HS-5 (cell line): Measurements from ENCODE around the gene ANXA11.
"Not testable (repeated sequence)": the region's sequence is repeated elsewhere in the genome, so short reads cannot be mapped to it uniquely, and the experiment has no call there.

Source experiments
- DNase-seq: peaks from one replicate; pipeline ENCODE4 v3.0.0-alpha.2; 2012; ENCODE audit warnings: low read depth

ANXA11 gene

DNA sequence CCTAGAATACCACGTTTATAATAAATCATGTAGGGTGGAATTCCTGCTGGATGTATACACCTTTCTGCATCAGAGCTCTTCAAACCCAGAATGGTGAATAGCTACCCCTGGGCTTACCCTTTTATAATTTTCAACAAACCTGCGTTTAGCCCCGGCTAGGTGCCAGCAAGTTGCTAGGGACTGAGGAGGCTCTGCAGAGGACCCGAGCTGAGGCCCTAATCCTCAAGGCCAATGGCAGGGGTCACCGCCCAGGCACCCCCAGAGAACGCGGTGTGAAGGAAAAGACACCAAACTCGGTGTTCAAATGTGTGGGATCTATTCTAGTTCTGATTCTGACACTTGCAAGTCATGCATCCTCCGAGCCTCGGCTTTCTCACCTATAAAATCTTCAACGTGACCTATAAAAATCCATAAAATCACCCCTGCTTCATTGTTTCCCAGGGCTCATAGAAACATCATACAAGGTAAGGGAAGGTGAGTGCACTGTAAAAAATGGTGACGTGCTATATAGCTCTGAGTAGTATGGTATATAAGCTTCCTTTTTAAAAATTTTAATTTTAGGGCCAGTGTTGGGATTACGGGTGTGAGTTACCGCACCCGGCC lies 2.5 kb upstream of the ANXA11 start:
- DNase-seq, result no peak

DNA sequence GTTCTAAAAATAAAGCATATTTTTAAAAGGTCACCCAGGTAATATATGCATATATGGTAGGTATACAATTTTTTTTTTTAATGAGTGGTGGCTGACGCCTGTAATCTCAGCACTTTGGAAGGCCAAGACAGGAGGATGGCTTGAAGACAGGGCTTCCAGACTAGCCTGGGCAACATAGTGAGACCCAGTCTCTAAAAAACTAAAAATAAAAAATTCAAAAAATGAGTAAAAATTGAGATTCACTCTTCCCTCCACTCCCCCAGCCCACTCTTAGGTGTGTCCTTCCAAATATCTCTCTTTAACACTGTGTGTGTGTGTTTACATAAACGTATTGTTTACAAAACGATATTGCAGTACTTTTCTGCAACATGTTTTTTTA lies 929 bp upstream of the ANXA11 start:
- no peak for DNase-seq

DNA sequence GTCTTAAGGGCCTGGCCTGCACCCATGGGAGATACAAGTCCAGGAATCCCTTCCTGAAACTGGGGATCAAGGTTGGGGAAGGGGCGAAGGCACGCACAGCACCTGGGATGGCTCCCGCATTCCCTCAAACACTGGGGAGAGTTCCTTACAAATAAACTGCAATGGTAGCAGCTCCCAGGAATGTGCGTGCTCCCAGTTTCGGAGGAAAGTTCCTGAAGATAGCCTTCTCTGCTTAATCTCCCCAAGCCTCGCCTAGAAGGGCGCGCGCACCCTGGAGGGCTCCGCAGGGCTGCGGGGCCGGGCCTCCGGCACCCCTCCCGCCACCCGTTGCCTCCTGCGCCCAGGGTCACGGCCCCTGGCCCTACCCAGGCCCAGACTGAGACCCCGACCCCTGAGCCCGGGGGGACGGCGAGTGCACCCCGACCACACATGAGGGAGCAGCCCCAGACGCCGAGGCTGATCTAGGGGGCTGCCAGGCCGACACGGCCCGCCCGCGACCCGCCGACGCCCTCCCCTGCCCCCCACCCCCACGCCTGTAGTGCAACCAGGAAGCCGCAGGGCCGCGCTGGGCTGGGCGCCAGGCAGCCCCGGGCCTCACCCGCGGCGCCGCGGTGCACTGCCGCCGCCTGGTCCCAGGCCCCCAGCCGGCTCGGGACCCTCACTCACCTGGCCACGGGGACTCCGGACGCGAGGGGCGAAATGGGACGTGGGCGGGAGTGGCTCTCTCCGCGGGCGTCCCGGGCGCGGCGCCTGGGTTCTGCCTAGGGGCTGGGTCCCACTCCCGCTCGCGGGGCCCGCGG lies 460 bp downstream of the ANXA11 start:
- DNase-seq, result no peak

DNA sequence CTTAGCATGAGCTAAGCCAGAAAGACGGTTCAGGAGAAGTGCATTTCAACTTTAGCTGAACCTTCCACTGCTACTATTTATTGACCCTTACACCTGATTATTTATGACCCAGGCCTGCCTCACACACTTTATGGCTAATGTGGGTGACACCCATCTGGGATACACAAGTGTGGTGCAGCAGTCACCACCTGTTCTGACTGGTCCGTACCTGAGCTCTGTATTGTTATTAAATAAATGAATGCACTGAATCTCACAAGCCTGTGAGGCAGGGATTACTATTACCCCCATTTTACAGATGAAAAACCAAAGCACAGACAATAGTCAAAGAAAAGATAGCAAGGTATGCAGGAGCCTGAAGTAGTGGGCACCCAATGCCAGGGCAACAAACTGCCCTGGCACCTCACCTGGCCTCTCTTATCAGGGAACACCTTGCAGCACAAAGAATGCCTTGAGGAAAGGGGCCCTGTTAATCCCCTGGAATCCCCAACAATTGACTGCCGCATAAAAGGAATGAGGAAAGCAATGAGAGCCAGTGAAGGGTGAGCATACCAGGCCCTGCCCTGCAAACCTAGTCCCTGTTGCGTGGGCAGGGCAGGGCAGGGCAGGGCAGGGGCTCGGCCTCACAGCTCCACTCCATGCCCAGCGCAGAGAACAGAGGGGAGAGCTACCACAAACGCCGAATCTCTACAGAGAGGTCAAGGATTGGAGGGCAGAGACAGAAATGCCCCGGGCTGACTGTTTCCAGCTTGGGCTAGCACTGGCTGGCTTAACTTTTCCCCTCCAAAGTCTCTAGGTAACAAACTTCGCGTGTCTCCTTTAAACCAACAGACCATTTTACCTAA lies 1.3 kb downstream of the ANXA11 start:
- DNase-seq, result no peak

DNA sequence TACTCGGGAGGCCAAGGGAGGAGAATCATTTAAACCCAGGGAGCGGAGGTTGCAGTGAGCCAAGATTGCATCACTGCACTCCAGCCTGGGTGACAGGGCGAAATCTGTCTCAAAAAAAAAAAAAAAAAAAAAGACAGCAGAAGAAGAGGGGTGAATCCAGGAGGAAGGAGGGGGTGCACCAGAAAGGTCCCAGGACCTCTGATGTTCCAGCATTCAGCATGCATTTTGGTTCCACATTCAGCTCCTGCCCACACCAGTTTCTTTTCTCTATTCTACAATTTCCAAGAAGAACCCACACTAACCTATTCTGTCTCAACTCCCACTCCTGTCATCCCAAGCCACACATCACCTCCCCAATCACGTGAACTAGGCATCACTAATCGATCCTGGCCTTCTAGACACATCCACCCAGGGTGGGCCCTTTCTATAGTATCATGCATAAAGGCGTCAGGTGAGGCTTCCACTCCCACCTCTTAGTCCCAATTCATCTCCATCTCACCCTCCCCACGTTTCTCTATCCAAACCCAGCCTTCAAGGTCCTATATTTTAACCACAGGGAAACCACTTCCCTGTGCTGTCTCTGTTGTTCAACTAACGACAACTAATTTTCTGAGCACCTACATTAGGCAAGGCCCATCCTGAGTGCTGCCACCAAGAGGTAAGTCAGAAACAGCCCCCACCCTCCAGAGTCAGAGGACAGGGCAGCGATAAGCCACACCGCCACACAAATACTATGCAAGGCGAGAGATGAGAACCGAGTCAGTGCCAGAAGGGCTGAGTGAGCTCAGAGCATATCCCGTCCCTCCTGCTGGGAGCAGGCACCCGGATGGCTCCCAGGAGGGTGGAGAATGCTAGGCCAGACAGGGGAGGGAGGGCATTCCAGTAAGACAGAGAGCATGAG lies 2.2 kb downstream of the ANXA11 start:
- no peak for DNase-seq

DNA sequence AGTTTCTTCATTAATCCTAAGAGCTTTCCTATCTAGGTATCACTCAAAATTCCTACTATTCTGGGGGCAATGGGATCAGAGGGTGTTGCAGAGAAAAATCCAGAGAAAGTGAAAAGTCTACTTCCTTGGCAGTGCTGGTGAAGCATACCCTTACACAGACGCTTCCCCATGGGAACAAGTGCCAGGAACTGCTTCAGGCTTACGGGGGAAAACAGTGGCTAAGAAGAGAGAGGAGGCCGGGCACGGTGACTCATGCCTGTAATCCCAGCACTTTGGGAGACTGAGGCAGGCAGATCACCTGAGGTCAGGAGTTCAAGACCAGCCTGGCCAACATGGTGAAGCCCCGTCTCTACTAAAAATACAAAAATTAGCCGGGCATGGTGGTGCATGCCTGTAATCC lies 2.8 kb downstream of the ANXA11 start:
- DNase-seq, result not testable (repeated sequence)

DNA sequence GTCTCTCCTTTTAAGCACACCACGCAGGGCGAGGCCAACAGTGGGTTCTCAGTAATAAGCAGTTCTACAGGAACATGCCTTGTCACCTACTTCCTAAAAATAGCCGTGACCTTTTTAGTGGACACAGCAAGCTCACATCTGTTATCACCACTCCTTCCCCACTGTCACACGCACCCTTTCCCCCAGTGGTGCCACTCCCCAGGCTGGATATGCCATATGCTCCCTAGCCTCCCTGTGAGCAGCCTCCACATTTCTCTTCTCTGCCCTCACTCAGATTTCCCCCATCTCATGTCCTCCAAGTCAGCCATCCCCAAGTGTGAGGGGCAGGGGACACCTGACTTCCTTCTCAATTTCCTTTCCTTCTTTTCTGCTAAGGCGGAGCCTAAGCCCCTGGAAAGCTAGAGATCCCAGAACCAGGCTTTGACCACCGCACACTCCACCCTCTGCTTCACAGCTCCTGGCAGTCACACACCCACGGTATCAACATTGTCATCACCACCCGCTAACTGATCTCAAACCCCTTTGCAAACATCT lies 3.7 kb downstream of the ANXA11 start:
- DNase-seq, result no peak

DNA sequence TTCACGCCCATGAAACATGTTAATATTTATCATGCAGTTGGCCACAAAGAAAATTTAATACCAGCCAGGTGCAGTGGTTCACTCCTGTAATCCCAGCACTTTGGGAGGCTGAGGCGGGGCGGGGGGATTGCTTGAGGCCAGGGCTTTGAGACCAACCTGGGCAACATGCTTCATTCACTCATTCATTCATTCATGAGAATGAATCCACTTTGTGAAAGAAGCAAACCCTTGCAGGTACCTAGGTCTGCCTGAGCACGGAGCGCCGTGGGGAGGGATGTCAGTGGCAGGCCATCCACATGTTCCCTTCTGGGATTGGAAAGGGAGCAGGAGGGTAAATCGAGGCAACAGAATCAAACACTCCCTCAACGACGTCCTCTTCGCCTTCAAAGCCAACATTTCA lies 4.7 kb downstream of the ANXA11 start:
- no peak for DNase-seq

DNA sequence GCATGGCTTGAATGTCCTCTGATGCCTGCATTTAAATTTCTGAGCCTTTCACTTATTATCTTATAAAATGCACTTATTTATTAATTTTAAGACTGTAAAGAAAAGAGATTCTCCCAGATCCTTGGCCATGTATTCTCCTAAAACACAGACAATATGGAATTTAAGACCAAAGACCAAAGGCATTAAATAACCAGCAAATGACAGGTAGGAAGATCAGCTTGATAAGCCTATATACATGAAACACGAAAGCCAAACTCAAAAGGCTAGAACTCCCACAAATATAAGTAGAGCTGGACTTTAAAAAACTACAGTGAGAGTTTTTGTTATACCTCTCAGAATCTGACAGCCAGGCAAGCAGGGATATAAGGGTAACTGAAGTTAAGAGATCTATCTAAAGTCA lies 5.1 kb downstream of the ANXA11 start:
- DNase-seq, result no peak

DNA sequence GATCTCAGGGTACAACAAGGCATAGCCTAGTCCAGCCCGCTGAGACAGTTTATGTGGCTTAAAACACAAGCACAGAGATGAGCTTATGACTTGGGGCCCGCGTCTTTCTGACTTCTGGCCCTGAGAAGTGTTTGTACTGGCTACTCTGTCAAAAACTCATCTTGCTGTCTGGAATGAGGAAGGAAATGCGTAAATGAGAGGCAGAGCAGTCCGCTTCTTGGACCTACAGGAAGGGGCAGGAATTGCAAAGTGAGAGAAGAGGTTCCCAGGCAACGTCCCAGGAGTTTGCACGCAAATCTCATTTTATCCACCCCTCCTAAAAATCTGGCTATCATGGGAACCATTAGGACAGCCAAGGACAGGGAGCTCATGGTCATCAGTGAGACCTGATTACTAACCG lies 5.5 kb downstream of the ANXA11 start:
- no peak for DNase-seq

DNA sequence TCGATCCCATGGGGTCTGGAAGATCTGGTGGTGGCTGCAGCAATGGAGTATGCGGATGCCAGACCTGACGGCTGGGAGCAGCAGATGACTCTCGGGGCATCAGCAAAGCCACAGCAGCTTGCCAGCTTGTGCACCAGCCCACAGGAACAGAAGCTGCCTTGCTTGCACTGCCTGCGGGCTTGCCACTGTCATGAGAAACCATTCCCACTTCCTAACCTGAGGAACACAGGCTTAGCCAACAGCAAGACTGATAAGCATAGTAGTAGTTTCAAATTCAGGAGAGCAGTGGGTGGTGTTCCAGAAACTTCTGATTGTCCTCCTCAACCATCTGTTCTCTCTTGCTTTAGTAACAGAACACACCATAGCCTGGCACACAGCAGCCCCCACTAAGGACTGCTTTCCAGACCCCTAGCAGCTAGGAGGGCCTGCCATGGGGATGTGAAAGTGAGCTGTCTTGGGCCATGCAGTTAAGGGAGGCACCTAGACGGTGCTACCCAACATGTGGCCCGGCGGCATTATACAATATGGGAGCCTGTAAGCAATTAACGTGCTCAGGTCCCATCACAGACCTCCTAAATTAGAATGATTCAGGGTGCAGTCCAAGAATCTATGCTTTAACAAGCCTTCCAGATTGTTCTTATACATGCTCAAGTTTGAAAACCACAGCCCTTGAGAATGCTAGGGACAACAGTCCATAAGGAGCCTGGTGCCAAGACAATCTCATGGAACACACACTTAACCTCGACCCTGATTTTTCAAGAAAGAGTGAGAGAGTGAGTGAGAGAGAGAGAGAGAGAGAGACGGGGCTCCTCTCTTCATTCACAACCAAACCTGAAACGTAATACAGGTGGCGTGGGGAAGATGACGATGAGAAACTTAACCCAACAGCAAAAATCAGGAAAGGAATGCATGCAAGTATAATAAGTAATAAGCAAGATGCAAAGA lies 7.1 kb downstream of the ANXA11 start:
- DNase-seq, result no peak

DNA sequence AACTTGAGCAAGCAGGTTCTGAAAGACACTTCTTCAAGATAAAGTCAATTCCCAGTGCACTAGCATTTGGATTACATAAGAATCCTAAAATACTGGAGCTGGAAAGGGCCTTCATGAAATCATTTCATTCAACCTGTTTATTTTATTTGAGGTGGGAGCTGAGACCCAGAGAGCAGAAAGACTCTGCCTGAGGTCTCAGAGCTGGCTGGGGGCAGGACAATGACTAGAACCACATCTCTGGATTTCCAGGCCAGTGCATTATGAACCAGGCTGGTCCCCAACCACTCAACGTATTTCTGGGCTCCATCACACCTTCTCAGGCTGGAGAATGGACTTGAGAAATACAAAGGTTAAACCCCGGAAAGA lies 8.4 kb downstream of the ANXA11 start:
- DNase-seq, result no peak

DNA sequence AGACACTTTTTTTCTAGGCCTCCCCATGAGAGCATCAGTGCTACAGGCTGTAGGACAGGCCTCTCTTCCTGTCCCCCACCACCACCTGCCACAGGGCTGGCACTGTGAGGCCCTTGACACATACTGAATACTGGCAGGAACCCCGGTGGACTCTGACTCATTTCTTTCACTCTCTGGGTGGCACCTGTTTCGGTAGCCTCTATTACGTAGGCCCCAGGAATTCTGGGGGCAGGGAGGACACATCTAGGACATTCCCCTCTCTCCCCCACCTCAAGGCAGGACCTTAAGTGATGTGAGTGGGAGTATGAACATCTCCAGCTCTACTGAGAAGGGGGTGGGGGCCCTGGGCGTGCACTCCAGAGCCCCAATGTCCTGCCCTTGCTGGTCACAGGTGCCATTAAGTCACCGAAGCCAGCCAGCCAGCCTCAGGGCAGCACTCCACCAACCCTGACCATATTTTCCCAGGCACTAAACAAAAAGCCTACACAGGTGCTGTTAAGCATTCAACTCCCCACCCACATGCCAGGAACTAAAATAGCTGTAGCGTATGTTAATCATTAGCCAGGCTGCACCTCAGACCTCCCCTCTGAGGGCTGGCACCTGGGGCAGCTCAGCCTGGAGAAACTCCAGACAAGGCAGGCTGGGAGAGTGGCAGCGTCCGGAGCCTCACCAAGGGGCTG lies 8.9 kb downstream of the ANXA11 start:
- DNase-seq, result no peak

DNA sequence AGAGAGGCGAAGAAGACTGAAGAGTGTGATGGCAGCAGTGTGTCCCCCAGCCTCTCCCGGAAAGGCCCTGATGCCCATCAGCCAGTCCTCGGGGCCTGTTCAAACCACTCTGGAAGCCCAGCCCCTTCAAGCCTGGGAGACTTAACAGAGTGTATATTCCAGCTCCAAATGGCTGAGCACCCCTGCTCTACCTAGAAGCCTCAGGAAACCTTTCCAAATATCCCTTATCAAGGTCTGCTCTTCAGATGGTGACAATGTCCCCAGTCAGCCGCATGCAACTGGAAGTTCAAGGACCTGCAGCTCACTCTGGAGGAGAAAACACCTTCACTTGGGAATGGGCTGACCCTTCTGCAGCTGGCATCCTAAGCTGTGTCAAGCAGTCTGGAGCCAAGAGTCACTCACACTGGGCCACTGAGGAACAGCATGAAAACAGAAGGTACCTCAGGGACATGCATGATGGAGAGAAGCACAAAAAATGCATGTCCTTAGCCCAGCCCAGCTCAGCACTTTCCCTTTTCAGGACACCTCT lies 10.2 kb downstream of the ANXA11 start:
- DNase-seq, result no peak

DNA sequence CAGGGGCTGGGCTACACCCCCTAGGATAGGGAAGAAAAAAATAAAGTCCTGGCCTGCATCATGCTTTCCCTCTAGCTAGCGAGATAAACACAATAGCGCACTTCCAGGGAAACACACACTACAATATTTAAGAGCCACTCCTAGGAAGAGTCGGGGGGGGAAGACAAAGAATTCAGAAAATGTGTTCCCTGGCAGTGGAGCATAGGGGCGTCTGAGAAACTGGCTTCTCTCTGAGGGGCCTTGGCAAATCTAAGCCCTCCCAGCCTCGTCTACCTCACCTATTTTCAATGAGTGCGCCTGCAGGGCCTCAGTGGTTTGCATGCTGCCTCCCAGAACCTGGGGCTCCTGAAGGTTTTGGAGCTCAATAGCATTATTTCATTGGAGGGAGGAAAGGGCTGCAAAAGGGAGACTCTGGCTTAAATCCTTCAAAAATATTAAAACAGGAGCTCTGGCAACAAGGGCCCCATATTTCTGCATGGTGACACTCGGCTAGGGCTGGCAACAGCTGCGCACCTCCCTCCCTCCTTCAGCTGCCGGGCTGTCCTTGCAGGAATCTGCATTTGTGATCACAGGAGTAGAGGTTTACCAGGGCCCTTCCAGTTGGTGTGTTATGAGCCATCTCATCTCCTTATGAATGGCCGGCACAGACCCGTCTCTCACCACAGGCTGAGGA lies 10.8 kb downstream of the ANXA11 start:
- no peak for DNase-seq

DNA sequence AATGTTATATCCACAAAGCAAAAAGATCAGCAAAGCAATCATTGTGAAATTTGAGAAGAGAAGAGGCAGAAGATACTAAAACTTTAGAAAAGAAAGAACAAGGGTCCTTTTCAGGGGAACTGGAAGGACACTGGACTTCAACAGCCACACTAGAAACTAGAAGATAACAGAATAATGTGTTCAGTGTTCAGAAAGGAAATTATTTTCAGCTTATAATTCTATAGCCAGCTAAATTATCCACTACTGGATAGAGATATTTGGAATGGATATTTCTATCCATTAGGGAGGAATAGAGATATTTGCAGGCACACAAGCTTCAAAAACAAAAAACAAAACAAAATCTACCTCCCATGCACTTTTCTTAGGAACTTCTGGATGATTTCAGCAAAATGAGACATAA lies 12.8 kb downstream of the ANXA11 start:
- no peak for DNase-seq

DNA sequence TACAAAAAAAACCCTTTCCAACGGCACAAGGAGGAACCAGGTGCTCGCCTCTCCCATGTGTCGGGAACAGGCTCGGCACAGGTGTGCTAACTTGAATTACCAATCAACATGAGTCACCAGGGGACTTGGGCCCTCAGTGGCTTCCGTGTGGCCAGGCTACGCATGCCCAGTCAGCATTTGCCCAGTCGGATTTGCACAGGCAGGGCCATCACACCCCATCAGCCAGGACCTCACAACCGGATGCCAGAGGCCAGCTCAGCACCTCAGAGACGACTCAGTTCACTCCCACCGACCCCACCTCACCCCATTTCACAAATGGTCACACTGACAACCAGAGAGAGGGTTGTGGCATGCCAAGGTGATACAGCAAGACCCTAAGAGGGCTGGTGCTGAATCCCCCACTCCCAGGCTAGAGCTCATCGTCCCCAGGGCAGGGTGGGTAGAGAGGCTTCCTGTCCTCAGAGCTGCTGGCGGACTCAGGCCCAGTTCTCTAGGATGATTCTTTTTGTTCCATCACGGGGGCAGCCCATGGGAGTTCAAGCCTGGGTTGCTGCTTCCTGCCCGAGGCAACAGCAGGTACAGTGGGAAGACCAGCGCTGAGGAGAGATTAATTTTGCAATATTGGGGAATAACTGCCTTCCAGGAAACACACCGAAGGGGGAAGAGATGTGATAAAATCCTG lies 13.6 kb downstream of the ANXA11 start:
- no peak for DNase-seq

DNA sequence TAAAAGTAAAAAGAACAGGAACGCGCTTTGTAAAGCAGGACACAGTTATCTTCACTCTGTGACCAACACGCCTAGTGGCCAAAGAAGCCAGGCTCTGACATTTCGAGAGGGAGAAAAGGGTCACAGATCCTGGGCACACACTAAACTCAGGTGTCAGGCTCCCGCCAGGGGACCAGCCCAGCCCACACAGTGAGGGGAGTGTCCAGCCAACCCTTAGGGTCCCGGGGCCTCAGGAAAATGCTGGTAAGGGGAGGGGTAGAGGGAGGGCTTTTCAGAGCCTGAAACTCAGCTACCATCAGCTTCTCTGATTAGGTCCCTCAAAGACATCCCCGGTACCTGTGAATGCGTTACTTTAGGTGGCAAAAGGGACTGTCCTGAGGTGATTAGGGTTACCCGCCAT lies 16.6 kb downstream of the ANXA11 start:
- no peak for DNase-seq
